GM23338 (cell line): ENCODE measurements around the gene BCLAF3. TPM values are rescaled to one million over a fixed set of nuclear protein-coding genes. Genes with fewer than 3 reads are reported as not detected.

ENCODE experiments used
- ATAC-seq: fragments of 200-7000 bp; cut with Tn5 transposase; 3 replicates; pipeline ENCODE4 v1.9.1; 2020
- DNase-seq: peaks from one replicate; pipeline ENCODE4 v3.0.0-alpha.2; 2015; ENCODE audit warnings: low spot score
- H2AFZ ChIP-seq: fragments of 200-600 bp; sonication (generic); 2 replicates; pipeline ENCODE4 v1.8.0; 2016; ENCODE audit warnings: antibody characterized with exemption, mild to moderate bottlenecking, moderate library complexity
- H3F3A ChIP-seq: fragments of 200-600 bp; sonication (generic); replicated peaks from 2 replicates; pipeline ENCODE4 v1.8.0; 2017; ENCODE audit warnings: antibody characterized with exemption, mixed run types, low read depth
- H3K27ac ChIP-seq: fragments of 200-600 bp; sonication (generic); 2 replicates; pipeline ENCODE4 v1.6.1; 2016; ENCODE audit warnings: low read depth
- H3K27me3 ChIP-seq: fragments of 200-600 bp; sonication (generic); 2 replicates; pipeline ENCODE4 v1.8.0; 2016; ENCODE audit warnings: mild to moderate bottlenecking, mixed run types, moderate library complexity; ENCODE audit not compliant: insufficient read depth
- H3K36me3 ChIP-seq: fragments of 200-600 bp; sonication (generic); 2 replicates; pipeline ENCODE4 v1.8.0; 2016; ENCODE audit warnings: mild to moderate bottlenecking; ENCODE audit not compliant: insufficient read depth
- H3K4me1 ChIP-seq: fragments of 200-600 bp; sonication (generic); 2 replicates; pipeline ENCODE4 v1.8.0; 2016; ENCODE audit warnings: mild to moderate bottlenecking, moderate library complexity; ENCODE audit not compliant: insufficient read depth
- H3K4me2 ChIP-seq: fragments of 200-600 bp; sonication (generic); 2 replicates; pipeline ENCODE4 v1.7.1; 2017; ENCODE audit warnings: mixed run types
- H3K4me3 ChIP-seq: fragments of 200-600 bp; sonication (generic); 2 replicates; pipeline ENCODE4 v1.6.1; 2016; ENCODE audit warnings: mixed run types
- H3K79me2 ChIP-seq: fragments of 200-600 bp; sonication (generic); replicated peaks from 2 replicates; pipeline ENCODE4 v1.8.0; 2017; ENCODE audit warnings: mild to moderate bottlenecking; ENCODE audit not compliant: insufficient read depth
- H3K9me2 ChIP-seq: fragments of 200-600 bp; sonication (generic); 2 replicates; pipeline ENCODE4 v1.8.0; 2017; ENCODE audit not compliant: insufficient read depth
- H4K20me1 ChIP-seq: fragments of 200-600 bp; sonication (generic); replicated peaks from 2 replicates; pipeline ENCODE4 v1.8.0; 2017; ENCODE audit warnings: mild to moderate bottlenecking; ENCODE audit not compliant: insufficient read depth
- H3K27ac Mint-ChIP-seq: 2 replicates; pipeline ENCODE4 v1.8.0; 2020; ENCODE audit warnings: inconsistent platforms, mild to moderate bottlenecking, moderate library complexity, mixed read lengths
- H3K27me3 Mint-ChIP-seq: 3 replicates; pipeline ENCODE4 v1.8.0; 2022; ENCODE audit warnings: low read depth, mild to moderate bottlenecking, moderate library complexity, mixed read lengths, inconsistent platforms; ENCODE audit not compliant: insufficient read depth, poor library complexity
- H3K36me3 Mint-ChIP-seq: 3 replicates; pipeline ENCODE4 v1.8.0; 2021; ENCODE audit warnings: low read depth, mild to moderate bottlenecking, inconsistent platforms, moderate library complexity, mixed read lengths
- H3K4me1 Mint-ChIP-seq: 3 replicates; pipeline ENCODE4 v1.8.0; 2020; ENCODE audit warnings: mild to moderate bottlenecking, inconsistent platforms, mixed read lengths
- H3K4me3 Mint-ChIP-seq: 3 replicates; pipeline ENCODE4 v1.8.0; 2021; ENCODE audit warnings: moderate library complexity, mild to moderate bottlenecking, inconsistent platforms, mixed read lengths
- H3K9me3 Mint-ChIP-seq: 3 replicates; pipeline ENCODE4 v1.8.0; 2020; ENCODE audit warnings: moderate library complexity, mild to moderate bottlenecking, inconsistent platforms, mixed read lengths
- CREB1 ChIP-seq: fragments of 250-450 bp; sonication (Bioruptor Pico); IDR thresholded peaks from 2 replicates; pipeline ENCODE4 v1.5.0; 2020; ENCODE audit warnings: low read depth, mild to moderate bottlenecking, moderate library complexity
- ETS1 ChIP-seq: IDR thresholded peaks from 2 replicates; pipeline ENCODE4 v1.6.1; 2016; ENCODE audit warnings: antibody characterized with exemption
- EZH2 ChIP-seq: fragments of 200-600 bp; sonication (generic); IDR thresholded peaks from one replicate; pipeline ENCODE4 v1.8.0; 2017; ENCODE audit warnings: antibody characterized with exemption, mild to moderate bottlenecking, low read depth; ENCODE audit not compliant: unreplicated experiment
- EZH2phosphoT487 ChIP-seq: fragments of 200-600 bp; sonication (generic); IDR thresholded peaks from one replicate; pipeline ENCODE4 v1.8.1; 2018; ENCODE audit warnings: antibody characterized with exemption; ENCODE audit not compliant: unreplicated experiment
- STAT1 ChIP-seq: IDR thresholded peaks from one replicate; pipeline ENCODE4 v1.6.1; 2016; ENCODE audit warnings: antibody characterized with exemption; ENCODE audit not compliant: unreplicated experiment
- ZNF114 ChIP-seq: fragments of 250-450 bp; sonication (Bioruptor Pico); IDR thresholded peaks from 2 replicates; pipeline ENCODE4 v1.5.0; 2020; ENCODE audit warnings: mild to moderate bottlenecking, moderate library complexity
- ZNF462 ChIP-seq: fragments of 250-450 bp; sonication (Bioruptor Pico); IDR thresholded peaks from 2 replicates; pipeline ENCODE4 v1.5.0; 2020; ENCODE audit warnings: mild to moderate bottlenecking, moderate library complexity
- polyA plus RNA-seq: library from polyadenylated mRNA; unstranded; fragments of >200 nt; fragmentation: Nextera tagmentation; extraction: Ambion mirVana; gene quantifications from 2 replicates; pipeline ENCODE4 v1.2.1, GENCODE V29; 2016
- total RNA-seq: library from RNA; depleted of rRNA; stranded (reverse); fragments of >200 nt; shearing (Covaris generic); gene quantifications from 2 replicates; pipeline ENCODE4 v1.2.3, GENCODE V29; 2014

BCLAF3 gene
- total and polyA plus RNA-seq, 2 experiments from 2014 or later = 6.5 to 9.3 TPM

- no peaks in the 10 kb centered on the region for H4K20me1 ChIP-seq
- no peak overlapping the region for H2AFZ ChIP-seq
- no peak overlapping the region for H3K4me3 Mint-ChIP-seq
- H3K4me3 ChIP-seq = no peak overlapping the region
- no peaks in the 10 kb centered on the region for H3K27me3 Mint-ChIP-seq
- no peak for DNase-seq
- no peaks in the 10 kb centered on the region for H3K36me3 ChIP-seq
- TF ChIP-seq STAT1 (no peak), EZH2phosphoT487 (no peak), EZH2 (no peak)
- no peak for ATAC-seq
- H3K79me2 ChIP-seq = peaks cover 46% of the 10 kb centered on the region
- H3K4me2 ChIP-seq = no peak overlapping the region
- H3K27ac Mint-ChIP-seq = no peak overlapping the region
- H3K4me1 ChIP-seq = peaks cover 7% of the 10 kb centered on the region; the same call in 1 of the 2 replicates
- H3K9me3 Mint-ChIP-seq = no peaks in the 10 kb centered on the region
- no peaks in the 10 kb centered on the region for H3K27me3 ChIP-seq
- H3K27ac ChIP-seq = no peak overlapping the region
- H3K36me3 Mint-ChIP-seq = peaks cover 5% of the 10 kb centered on the region; the same call in 2 of the 3 replicates
- no peaks in the 10 kb centered on the region for H3K9me2 ChIP-seq
- H3K4me1 Mint-ChIP-seq = peaks cover 14% of the 10 kb centered on the region
- no peaks in the 10 kb centered on the region for H3F3A ChIP-seq
Measured at GRCh38 chrX:19987856-19988255, 3.0 kb downstream of the BCLAF3 start.

DNA sequence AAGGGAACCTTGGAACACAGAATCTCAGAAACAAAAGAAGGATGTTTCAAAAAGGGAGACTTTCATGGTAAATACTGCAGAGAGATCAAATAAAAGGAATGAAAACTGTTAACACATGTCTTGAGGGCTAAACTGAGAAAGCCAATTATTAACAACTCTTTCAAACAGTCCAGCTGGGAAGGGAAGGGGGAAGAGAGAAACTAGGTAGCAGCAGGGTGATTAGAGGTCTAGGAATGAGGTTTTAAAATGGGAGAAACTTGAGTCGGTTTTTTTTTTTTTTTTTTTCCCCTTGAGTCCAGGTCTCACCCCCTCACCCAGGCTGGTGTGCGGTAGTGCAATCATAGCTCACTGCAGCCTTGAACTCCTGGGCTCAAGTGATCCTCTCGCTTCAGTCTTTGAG lies 4.3 kb downstream of the BCLAF3 start:
- no peaks in the 10 kb centered on the region for H3K27me3 ChIP-seq
- no peaks in the 10 kb centered on the region for H3F3A ChIP-seq
- Mint-ChIP-seq H3K27me3 (no peaks in the 10 kb centered on the region), H3K4me3 (no peak overlapping the region), H3K27ac (no peak overlapping the region), H3K4me1 (peaks cover 20% of the 10 kb centered on the region), H3K36me3 (peaks cover 5% of the 10 kb centered on the region; the same call in 2 of the 3 replicates), H3K9me3 (no peaks in the 10 kb centered on the region)
- no peak for ATAC-seq
- H3K79me2 ChIP-seq = peaks cover 50% of the 10 kb centered on the region
- H4K20me1 ChIP-seq = no peaks in the 10 kb centered on the region; the same call in 1 of the 2 replicates
- H3K4me2 ChIP-seq = no peak overlapping the region
- H3K27ac ChIP-seq = no peak overlapping the region
- no peaks in the 10 kb centered on the region for H3K36me3 ChIP-seq
- no peak overlapping the region for H2AFZ ChIP-seq
- peaks cover 13% of the 10 kb centered on the region for H3K4me1 ChIP-seq
- TF ChIP-seq ETS1 = no peak
- TF ChIP-seq STAT1 = no peak
- no peak for TF ChIP-seq EZH2
- no peaks in the 10 kb centered on the region for H3K9me2 ChIP-seq
- H3K4me3 ChIP-seq = no peak overlapping the region
- DNase-seq = no peak

DNA sequence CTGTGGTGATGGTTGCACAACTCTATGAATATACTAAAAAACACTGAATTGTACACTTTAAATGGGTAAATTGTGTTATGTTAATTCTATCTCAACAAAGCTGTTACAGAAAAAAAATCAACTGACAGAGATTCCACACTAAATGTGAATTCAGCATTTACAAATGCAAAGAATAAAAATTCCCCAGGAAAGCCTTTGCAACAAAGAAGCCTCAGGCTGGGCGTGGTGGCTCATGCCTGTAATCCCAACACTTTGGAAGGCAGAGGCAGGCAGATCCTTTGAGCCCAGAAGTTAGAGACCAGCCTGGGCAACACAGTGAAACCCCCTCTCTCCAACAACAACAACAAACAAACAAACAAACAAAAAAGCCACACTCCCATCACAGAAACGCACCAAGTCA lies 8.9 kb downstream of the BCLAF3 start:
- no peak for DNase-seq
- H3K36me3 ChIP-seq = no peaks in the 10 kb centered on the region
- no peak overlapping the region for H3K27ac Mint-ChIP-seq

More for the DNA sequence above, 8.9 kb downstream of the BCLAF3 start:
- TF ChIP-seq CREB1 (CRISPR knock-in tag) = no peak
- TF ChIP-seq STAT1 = no peak
- TF ChIP-seq ZNF462 = no peak
- no peak for TF ChIP-seq ZNF114 (CRISPR knock-in tag)
- no peaks in the 10 kb centered on the region for H3K27me3 ChIP-seq
- ATAC-seq = no peak
- peaks cover 10% of the 10 kb centered on the region for H3K9me3 Mint-ChIP-seq
- no peak overlapping the region for H3K27ac ChIP-seq
- no peaks in the 10 kb centered on the region; the same call in 1 of the 2 replicates for H4K20me1 ChIP-seq
- H3K36me3 Mint-ChIP-seq = peaks cover 20% of the 10 kb centered on the region
- peaks cover 6% of the 10 kb centered on the region; the same call in 1 of the 2 replicates for H3K4me1 ChIP-seq
- H3K9me2 ChIP-seq = no peaks in the 10 kb centered on the region
- H3K4me3 ChIP-seq = no peak overlapping the region
- H3F3A ChIP-seq = no peaks in the 10 kb centered on the region
- peaks cover 53% of the 10 kb centered on the region for H3K79me2 ChIP-seq
- no peak overlapping the region for H2AFZ ChIP-seq
- H3K4me1 Mint-ChIP-seq = peaks cover 12% of the 10 kb centered on the region; the same call in 2 of the 3 replicates
- peak overlapping the region; percentile 4; the same call in 1 of the 3 replicates for H3K4me3 Mint-ChIP-seq
- H3K4me2 ChIP-seq = no peak overlapping the region
- H3K27me3 Mint-ChIP-seq = no peaks in the 10 kb centered on the region
